OCI-LY7 (cell line): ENCODE data around the gene XIST.

Experiments used
- EZH2phosphoT487 ChIP-seq: fragments of 200-600 bp; sonication (generic); IDR thresholded peaks from 2 replicates; pipeline ENCODE4 v1.6.1; 2018; ENCODE audit warnings: low read depth, borderline replicate concordance, mild to moderate bottlenecking, mixed run types, antibody characterized with exemption, low read length, moderate library complexity, mixed read lengths
- TF ChIP-seq, protein P1 (sequence below): fragments of 200-600 bp; sonication (generic); conservative IDR thresholded peaks from 2 replicates; pipeline ENCODE4 v1.5.1; 2014; ENCODE audit warnings: mild to moderate bottlenecking, antibody characterized with exemption, low read length, moderate library complexity, mixed read lengths

- TF ChIP-seq, protein P1, sequence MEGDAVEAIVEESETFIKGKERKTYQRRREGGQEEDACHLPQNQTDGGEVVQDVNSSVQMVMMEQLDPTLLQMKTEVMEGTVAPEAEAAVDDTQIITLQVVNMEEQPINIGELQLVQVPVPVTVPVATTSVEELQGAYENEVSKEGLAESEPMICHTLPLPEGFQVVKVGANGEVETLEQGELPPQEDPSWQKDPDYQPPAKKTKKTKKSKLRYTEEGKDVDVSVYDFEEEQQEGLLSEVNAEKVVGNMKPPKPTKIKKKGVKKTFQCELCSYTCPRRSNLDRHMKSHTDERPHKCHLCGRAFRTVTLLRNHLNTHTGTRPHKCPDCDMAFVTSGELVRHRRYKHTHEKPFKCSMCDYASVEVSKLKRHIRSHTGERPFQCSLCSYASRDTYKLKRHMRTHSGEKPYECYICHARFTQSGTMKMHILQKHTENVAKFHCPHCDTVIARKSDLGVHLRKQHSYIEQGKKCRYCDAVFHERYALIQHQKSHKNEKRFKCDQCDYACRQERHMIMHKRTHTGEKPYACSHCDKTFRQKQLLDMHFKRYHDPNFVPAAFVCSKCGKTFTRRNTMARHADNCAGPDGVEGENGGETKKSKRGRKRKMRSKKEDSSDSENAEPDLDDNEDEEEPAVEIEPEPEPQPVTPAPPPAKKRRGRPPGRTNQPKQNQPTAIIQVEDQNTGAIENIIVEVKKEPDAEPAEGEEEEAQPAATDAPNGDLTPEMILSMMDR: no peak
- no peak for TF ChIP-seq EZH2phosphoT487
These were observed 40.3 kb downstream of the XIST start for GRCh38 chrX:73812256-73812655.
